Measurements from ENCODE around the gene CENPL. TPM values are rescaled to one million over a fixed set of nuclear protein-coding genes. Genes with fewer than 3 reads are reported as not detected.

CENPL gene
- total and polyA plus RNA-seq, 2 of the 4 experiments (the other 2 are of a cell fraction), result 6.3 to 21.1 TPM

DNA sequence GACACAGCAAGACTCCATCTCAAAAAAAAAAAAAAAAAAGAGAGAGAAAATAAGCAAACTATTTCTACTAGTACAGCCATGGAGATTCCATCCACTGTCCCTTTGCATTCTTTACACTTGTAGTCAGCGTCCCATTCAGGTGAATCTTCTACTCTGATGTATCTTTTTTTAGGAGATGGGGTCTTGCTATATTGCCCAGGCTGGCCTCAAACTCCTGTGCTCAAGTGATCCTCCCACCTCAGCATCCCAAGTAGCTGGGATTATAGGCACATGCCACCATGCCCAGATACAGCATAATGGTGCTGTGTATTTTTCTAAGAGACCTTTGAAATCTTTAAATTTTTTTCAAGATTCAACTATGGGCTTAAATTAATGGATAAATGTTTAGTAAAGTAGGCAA is 8.1 kb upstream of the CENPL start:
- Histone ChIP-seq H2AK9ac (replicated peaks; ENCODE audit: low read depth, low read length, poor library complexity) (no peak overlapping the region), H3K27me3 (ENCODE audit: control insufficient read depth, insufficient read depth, low read length) (no peaks in the 10 kb centered on the region), H3K23ac (ENCODE audit: low read depth, low read length) (no peak overlapping the region), H4K20me1 (ENCODE audit: insufficient read depth, low read length) (no peaks in the 10 kb centered on the region), H3K9ac (ENCODE audit: low read depth, low read length) (no peak overlapping the region), H2AK5ac (ENCODE audit: low read depth, low read length) (no peak overlapping the region), H3K4me2 (ENCODE audit: low read depth, low read length) (no peak overlapping the region), H3K36me3 (ENCODE audit: control insufficient read depth, insufficient read depth, low read length) (peaks cover 21% of the 10 kb centered on the region), H3K4ac (ENCODE audit: low read depth, low read length) (no peak overlapping the region), H3K14ac (replicated peaks; ENCODE audit: low read depth, low read length) (no peak overlapping the region), H4K8ac (ENCODE audit: low read depth in 2 of 2, low read length in 2 of 2) (no peak overlapping the region), H3K79me1 (ENCODE audit: low read depth in 1 of 2, low read length in 2 of 2) (no peaks in the 10 kb centered on the region), H3K4me3 (ENCODE audit: insufficient read depth, low read depth, low read length) (no peak overlapping the region), H3K56ac (ENCODE audit: extremely low read depth, insufficient read depth, low read length) (no peak overlapping the region), H3K27ac (ENCODE audit: insufficient read depth, low read length) (no peak overlapping the region), H4K91ac (ENCODE audit: insufficient read depth, low read depth, low read length) (no peak overlapping the region), H2BK5ac (ENCODE audit: low read depth, low read length, poor library complexity, severe bottlenecking) (no peak overlapping the region), H3K4me1 (ENCODE audit: control insufficient read depth, insufficient read depth, low read length) (no peaks in the 10 kb centered on the region), H3K9me1 (ENCODE audit: insufficient read depth, low read length) (no peaks in the 10 kb centered on the region), H4K5ac (ENCODE audit: low read depth, low read length) (no peak overlapping the region), H2BK15ac (ENCODE audit: low read depth, low read length) (no peak overlapping the region), H3K18ac (ENCODE audit: low read depth, low read length) (no peak overlapping the region), H2AFZ (replicated peaks; ENCODE audit: low read length, poor library complexity) (no peak overlapping the region), H3K9me3 (ENCODE audit: control insufficient read depth, insufficient read depth, low read length) (no peaks in the 10 kb centered on the region), H2BK120ac (ENCODE audit: low read depth, low read length) (no peak overlapping the region), H2BK20ac (ENCODE audit: low read depth, low read length) (no peak overlapping the region)
- intact Hi-C loops (cut with micrococcal nuclease) (no loop called here), dilution Hi-C loops (cut with HindIII; ENCODE audit: low sequenced_read_pairs, unreplicated experiment) (no loop called here), in situ Hi-C loops (cut with MboI; ENCODE audit: low sequenced_read_pairs) (no loop called here)
- DNase-seq, result no peak
- WGBS, 2 experiments (ENCODE audit: extremely low coverage in 2 of 2, insufficient read length in 1 of 2), result no CpG with 5 or more reads among the region's 1 CpG
- ChIA-PET POLR2A (ENCODE audit: unreplicated experiment) (interaction anchor here (1.0 kb wide), 1 partner anchor 9 kb away, joined by 3 read pairs; the partner anchor contains the start of gene DARS2), CTCF (no interaction called here)
- no peak for ATAC-seq (ENCODE audit: low read depth)
- no peak for TF ChIP-seq CEBPB (IDR thresholded peaks at IDR 0.05; ENCODE audit: low read depth, low read length)
- no peak for TF ChIP-seq POLR2A (IDR thresholded peaks at IDR 0.05; ENCODE audit: low read depth, low read length)
- TF ChIP-seq BHLHE40 (IDR thresholded peaks at IDR 0.05; ENCODE audit: low read depth, low read length), result no peak
- TF ChIP-seq, protein P1, sequence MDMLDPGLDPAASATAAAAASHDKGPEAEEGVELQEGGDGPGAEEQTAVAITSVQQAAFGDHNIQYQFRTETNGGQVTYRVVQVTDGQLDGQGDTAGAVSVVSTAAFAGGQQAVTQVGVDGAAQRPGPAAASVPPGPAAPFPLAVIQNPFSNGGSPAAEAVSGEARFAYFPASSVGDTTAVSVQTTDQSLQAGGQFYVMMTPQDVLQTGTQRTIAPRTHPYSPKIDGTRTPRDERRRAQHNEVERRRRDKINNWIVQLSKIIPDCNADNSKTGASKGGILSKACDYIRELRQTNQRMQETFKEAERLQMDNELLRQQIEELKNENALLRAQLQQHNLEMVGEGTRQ (IDR thresholded peaks at IDR 0.05; ENCODE audit: low read depth, low read length), result no peak
- TF ChIP-seq, protein P2, sequence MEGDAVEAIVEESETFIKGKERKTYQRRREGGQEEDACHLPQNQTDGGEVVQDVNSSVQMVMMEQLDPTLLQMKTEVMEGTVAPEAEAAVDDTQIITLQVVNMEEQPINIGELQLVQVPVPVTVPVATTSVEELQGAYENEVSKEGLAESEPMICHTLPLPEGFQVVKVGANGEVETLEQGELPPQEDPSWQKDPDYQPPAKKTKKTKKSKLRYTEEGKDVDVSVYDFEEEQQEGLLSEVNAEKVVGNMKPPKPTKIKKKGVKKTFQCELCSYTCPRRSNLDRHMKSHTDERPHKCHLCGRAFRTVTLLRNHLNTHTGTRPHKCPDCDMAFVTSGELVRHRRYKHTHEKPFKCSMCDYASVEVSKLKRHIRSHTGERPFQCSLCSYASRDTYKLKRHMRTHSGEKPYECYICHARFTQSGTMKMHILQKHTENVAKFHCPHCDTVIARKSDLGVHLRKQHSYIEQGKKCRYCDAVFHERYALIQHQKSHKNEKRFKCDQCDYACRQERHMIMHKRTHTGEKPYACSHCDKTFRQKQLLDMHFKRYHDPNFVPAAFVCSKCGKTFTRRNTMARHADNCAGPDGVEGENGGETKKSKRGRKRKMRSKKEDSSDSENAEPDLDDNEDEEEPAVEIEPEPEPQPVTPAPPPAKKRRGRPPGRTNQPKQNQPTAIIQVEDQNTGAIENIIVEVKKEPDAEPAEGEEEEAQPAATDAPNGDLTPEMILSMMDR (conservative IDR thresholded peaks at IDR 0.05; ENCODE audit: low read depth, low read length), result no peak
- TF ChIP-seq RFX5 (IDR thresholded peaks at IDR 0.05; ENCODE audit: low read depth, low read length), result no peak
- TF ChIP-seq FOS (IDR thresholded peaks at IDR 0.05; ENCODE audit: low read depth, low read length), result no peak
- TF ChIP-seq RAD21 (IDR thresholded peaks at IDR 0.05; ENCODE audit: low read length), result no peak
- TF ChIP-seq MAZ (IDR thresholded peaks at IDR 0.05; ENCODE audit: borderline replicate concordance, low read depth, low read length), result no peak
- no peak for TF ChIP-seq SMC3 (IDR thresholded peaks at IDR 0.05; ENCODE audit: low read depth, low read length)
- TF ChIP-seq NFE2L2 (IDR thresholded peaks at IDR 0.05; ENCODE audit: low read depth, low read length), result no peak
- no peak for TF ChIP-seq RCOR1 (IDR thresholded peaks at IDR 0.05; ENCODE audit: insufficient replicate concordance, low read length)
- no peak for TF ChIP-seq MAFK (IDR thresholded peaks at IDR 0.05; ENCODE audit: low read depth, low read length)
- no TSS peak for BruUV-seq (replicated peaks)
